ENCODE measurements around the gene STYXL1.
"Not testable (repeated sequence)": the region's sequence is repeated elsewhere in the genome, so short reads cannot be mapped to it uniquely, and the experiment has no call there.

Gene STYXL1

GRCh38 chr7:76047811-76048667 lies at the start of gene STYXL1, which contains the start of gene MDH2:
STYXL1 (minus strand) TSS chr7:76048000; CDS start chr7:76030523, 17,477 bp downstream.
MDH2 (plus strand) TSS chr7:76048106; CDS start chr7:76048161, 55 bp downstream.
- peak; percentile 96 for DNase-seq

DNA sequence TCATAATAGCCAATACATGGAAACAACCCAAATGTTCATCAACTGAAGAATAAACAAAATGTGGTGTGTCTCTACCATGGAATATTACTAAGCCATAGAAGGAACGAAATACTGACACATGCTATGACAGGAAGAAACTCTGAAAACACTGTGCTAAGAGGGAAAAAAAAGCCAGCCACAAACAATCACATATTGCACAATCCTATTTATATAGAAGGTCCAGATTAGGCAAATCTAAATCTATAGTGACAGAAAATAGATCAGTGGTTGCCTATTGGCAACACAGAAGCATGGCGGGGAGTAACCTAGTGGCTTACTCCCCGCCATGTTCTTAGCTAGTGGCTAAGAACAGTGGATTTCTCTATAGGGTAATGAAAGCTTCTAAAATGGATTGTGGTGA lies 48.1 kb upstream of the STYXL1 start:
- no peak for DNase-seq

DNA sequence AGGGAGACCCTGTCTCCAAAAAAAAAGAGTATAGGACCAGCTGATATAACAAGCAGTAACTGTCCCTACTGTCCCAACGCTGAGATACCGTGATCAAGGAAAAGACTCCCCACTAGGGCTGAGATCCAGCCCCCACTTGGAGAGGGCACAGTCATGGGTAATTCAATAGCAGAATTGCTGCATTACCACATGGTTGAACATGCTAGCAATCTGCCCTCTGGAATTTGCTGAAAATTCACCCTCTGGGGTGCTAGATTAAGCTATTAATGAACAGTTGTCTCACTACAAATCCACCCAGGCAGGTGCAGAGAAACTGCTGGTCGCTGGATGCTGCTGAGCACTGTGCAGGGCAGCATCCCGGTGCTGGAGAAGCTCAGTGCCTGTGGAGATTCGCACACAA lies 46.5 kb upstream of the STYXL1 start:
- not testable (repeated sequence) for DNase-seq

DNA sequence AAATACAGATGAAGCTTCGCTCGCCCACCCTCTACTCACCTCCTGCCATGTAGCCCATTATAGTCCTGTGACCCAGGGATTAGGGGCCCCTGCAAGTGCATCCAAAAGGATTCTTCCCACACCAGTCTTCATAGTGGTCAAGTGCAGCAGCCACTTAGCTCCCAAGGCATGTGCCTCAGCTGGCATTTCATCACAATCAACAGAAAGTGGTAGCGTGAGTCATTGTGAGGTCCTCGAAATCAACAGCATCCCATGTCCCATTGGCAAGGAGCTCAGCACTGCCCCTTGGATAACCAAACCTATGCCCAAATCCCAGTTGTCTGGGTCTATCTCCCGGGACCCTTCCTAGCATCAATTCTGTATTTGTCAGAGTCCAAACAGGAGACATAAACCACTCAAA lies 45.7 kb upstream of the STYXL1 start:
- not testable (repeated sequence) for DNase-seq

- no peak for DNase-seq
Measured at GRCh38 chr7:76091506-76091905, 43.7 kb upstream of the STYXL1 start.

GRCh38 chr7:76089865-76090475 lies 42.2 kb upstream of the STYXL1 start:
- DNase-seq, result no peak

GRCh38 chr7:76087362-76087791 lies 39.6 kb upstream of the STYXL1 start:
- DNase-seq, result not testable (repeated sequence)

DNA sequence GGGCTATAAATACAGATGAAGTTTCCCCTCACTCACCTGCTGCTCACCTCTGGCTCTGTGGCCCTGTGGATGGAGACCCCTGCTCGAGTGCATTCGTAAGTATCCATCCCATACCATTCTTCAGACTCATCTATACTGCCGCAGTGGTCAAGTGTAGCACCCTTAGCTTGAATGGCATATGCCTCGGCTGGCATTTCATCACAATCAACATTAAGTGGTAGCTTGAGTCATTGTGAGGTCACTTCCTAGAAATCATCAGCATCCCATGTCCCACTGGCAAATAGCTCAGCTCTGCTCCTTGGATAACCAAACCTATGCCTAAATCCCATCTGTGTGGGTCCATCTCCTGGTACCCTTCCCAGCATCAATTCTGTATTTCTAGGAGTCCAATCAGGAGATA lies 38.3 kb upstream of the STYXL1 start:
- no peak for DNase-seq

DNA sequence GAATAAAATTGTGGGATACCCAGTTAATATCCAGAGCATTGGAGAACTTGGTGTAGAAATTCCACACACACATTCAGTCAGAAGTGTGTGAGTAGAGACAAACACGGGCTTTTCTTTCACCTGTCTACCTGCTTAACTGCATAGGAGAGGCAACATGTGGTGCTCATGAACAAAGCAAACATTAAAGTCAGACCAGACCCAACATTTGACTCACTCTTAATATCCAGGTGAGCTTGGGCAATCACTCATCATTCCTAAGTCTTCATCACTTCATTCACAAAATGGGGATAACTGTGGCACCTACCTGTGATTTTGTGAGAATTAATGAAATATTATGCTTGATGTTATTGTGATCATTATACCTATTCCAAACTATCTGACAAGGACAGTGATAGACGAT lies 36.3 kb upstream of the STYXL1 start:
- DNase-seq, result not testable (repeated sequence)

DNA sequence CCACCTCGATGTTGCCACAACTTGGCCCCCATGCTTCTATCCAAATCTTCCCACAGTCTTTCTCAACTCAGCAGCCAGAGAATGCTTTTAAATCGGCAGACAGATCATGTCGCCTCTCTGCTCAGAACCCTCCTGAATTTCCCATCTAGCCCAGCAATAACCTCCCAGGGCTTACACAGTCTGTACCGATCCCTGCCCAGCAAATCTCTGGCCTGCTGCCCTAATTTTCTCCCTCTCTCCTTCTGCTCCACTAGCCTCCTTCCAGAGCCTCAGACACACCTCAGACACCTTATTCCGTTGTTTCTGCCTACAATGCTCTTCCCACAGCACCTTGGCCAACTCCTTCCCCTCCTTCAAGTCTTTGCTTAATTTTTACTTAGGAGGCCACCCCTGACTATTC lies 32.4 kb upstream of the STYXL1 start:
- DNase-seq, result no peak

DNA sequence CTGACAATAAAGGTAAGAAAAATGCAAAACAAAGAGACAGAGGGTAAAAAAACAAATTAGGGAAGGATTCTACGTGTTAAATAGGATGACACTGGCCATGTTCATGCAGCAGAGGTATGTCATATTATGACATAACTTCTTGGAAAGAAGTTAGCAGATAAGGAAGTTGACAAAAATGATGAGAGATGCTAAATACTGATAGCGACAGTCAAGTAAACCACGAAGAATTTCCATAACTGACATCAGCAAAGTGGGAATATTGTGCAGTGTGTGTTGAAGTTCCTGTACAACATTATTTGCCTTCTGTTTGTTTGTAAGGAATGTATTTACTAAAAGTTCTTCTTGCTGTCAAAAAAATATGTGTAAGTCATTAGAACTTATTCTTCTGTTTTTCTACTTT lies 29.6 kb upstream of the STYXL1 start:
- DNase-seq, result no peak

- no peak for DNase-seq
Measured at GRCh38 chr7:76076995-76077394, 29.2 kb upstream of the STYXL1 start.

- DNase-seq, result no peak
Measured at GRCh38 chr7:76074972-76075370, 27.2 kb upstream of the STYXL1 start.

- DNase-seq, result no peak
Measured at GRCh38 chr7:76074306-76074971, 26.6 kb upstream of the STYXL1 start.

GRCh38 chr7:76073335-76073990 lies 25.7 kb upstream of the STYXL1 start:
- DNase-seq, result no peak

DNA sequence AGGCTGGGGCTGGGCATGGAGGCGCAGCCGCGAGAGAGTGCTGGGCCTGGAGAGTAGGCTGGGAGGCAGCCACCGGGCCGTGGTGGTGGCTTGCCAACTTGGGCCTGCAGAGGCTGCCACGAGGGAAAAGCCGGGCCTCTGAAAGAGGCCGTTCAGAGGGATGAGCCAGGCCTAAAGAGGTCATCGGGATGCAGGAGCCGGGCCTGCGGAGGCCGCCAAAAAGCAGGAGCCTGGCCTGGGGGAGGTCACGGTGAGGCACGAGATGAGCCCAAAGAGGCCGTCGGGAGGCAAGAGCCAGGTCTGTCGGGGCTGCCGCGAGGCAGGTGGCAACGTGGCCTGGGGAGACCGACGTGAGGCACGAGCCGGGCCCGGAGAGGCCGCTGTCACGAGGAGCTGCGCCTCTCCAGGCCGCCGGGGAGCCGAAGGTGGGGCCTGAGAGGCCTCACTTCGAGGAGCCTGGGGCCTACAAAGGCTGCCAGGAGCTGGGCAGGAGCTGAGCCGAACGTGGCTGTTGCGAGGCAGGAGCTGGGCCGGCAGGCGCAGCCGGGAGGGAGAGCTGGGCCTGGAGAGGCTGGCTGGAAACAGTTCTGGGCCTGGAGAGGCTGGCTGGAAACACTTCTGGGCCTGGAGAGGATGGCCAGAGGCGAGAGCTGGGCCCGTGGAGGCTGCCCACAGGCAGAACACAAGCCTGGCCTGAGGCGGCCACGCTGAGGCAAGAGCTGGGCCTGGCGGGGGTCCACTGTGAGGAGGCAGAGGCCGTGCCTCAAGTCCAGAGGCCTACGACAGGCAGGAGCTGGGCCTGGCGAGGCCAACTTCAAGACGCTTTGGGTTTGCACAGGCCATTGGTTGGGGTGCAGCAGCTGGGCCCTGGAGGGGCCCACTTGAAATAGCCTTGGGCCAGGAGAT lies 24.7 kb upstream of the STYXL1 start:
- no peak for DNase-seq

GRCh38 chr7:76071316-76072242 lies 23.8 kb upstream of the STYXL1 start:
- DNase-seq, result no peak

DNA sequence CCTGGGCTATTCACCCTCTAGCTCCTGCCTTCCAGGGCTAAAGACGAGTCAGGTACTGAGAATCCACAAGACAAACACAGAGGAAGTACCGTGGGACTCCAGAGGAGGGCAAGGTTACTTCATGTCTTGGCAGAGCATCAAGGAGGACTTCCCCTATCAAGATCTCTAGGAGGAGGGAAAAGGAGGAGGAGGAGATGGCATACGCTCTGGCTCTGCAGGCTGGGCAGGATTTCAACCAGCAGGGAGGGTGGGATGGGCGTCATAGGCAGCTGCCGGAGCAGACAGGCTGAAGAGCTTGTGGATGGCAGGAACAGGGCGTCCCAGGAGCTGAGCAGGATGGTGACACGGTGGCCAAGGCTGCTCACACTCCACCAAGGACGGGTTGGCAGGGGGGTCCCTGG lies 21.4 kb upstream of the STYXL1 start:
- DNase-seq, result no peak

GRCh38 chr7:76066716-76067503 lies 19.1 kb upstream of the STYXL1 start:
- no peak for DNase-seq

DNA sequence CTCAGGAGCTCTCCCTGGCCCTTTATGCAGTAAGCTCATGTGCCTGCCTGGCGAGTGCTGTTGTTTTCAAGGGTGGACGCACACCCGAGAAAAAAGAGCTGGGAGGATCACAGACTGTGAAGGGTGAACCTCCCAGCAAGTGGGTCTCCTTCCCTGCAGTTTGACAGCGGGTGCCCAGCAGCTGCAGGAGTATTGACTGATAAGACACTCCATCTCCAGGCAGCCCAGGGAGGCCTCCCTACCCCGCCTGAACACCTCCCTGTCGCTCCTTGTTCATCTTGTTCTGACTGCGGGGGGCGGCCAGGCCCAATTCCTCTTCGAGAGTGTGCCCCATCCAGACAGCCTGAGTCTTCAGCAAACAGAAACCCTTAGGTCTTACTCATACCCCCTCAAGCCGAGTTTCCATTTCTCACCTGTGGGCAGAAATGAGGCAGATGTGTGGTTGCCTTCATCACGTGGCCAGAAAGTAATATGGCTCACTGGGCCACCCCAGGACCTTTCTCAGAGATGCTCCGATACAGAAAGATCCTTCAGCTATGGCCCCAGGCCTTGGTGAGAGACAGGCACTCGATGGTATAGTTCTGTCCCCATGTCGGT lies 17.3 kb upstream of the STYXL1 start:
- DNase-seq, result no peak
